ENCODE measurements around the gene FRAS1.

DNA sequence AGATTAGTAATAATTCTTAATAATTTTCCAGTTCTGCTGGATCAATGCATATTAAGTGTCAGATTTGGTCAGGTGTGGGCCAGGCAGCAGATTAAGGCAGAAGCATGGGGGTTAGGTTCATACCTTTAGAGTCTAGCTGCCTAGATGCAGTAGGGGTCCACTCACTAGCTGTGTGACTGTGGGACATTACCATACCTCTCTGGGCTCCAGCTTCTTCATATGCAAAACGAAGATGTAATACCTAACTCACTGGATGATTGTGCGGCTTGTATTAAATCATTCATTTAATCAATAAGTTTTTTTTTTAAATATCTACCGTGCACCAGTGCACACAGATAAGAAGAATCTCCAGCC, 495.9 kb downstream of the FRAS1 start:
- TF ChIP-seq, protein P1, sequence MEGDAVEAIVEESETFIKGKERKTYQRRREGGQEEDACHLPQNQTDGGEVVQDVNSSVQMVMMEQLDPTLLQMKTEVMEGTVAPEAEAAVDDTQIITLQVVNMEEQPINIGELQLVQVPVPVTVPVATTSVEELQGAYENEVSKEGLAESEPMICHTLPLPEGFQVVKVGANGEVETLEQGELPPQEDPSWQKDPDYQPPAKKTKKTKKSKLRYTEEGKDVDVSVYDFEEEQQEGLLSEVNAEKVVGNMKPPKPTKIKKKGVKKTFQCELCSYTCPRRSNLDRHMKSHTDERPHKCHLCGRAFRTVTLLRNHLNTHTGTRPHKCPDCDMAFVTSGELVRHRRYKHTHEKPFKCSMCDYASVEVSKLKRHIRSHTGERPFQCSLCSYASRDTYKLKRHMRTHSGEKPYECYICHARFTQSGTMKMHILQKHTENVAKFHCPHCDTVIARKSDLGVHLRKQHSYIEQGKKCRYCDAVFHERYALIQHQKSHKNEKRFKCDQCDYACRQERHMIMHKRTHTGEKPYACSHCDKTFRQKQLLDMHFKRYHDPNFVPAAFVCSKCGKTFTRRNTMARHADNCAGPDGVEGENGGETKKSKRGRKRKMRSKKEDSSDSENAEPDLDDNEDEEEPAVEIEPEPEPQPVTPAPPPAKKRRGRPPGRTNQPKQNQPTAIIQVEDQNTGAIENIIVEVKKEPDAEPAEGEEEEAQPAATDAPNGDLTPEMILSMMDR (IDR thresholded peaks at IDR 0.05), result no peak
- no peak for TF ChIP-seq POLR2A (IDR thresholded peaks at IDR 0.05)

Data from uterus (tissue), 2 donors.